Jurkat, Clone E6-1 (cell line): ENCODE data around the gene GPR63.

Experiments used
- DNase-seq: peaks from one replicate; pipeline ENCODE4 v3.0.0-alpha.2; 2011; ENCODE audit warnings: low read depth, low spot score
- H3K4me3 ChIP-seq: 2 replicates; pipeline ENCODE4 v1.5.1; 2011; ENCODE audit warnings: mild to moderate bottlenecking, low read length, control low read depth, moderate library complexity

The GPR63 gene

GRCh38 chr6:96832780-96833179, 4.5 kb downstream of the GPR63 start:
- H3K4me3 ChIP-seq, result no peak overlapping the region
- no peak for DNase-seq

- no peak for DNase-seq
These were observed 10.4 kb downstream of the GPR63 start for GRCh38 chr6:96826865-96827264.

GRCh38 chr6:96823743-96824142, 13.5 kb downstream of the GPR63 start:
- no peak for DNase-seq
- no peak overlapping the region for H3K4me3 ChIP-seq

More at GRCh38 chr6:96826865-96827264, 10.4 kb downstream of the GPR63 start:
- no peak overlapping the region for H3K4me3 ChIP-seq

GRCh38 chr6:96821034-96821433, 16.2 kb downstream of the GPR63 start:
- no peak for DNase-seq
- H3K4me3 ChIP-seq, result no peak overlapping the region

GRCh38 chr6:96816301-96816817, 20.9 kb downstream of the GPR63 start:
- no peak overlapping the region for H3K4me3 ChIP-seq
- DNase-seq, result no peak

- no peak for DNase-seq
- no peak overlapping the region for H3K4me3 ChIP-seq
These were observed 22.7 kb downstream of the GPR63 start for GRCh38 chr6:96814625-96815024.

GRCh38 chr6:96812077-96812703, 25.1 kb downstream of the GPR63 start:
- no peak for DNase-seq

GRCh38 chr6:96811670-96812069, 25.6 kb downstream of the GPR63 start:
- H3K4me3 ChIP-seq, result no peak overlapping the region
- DNase-seq, result no peak

More at GRCh38 chr6:96812077-96812703, 25.1 kb downstream of the GPR63 start:
- H3K4me3 ChIP-seq, result no peak overlapping the region

GRCh38 chr6:96811136-96811535, 26.1 kb downstream of the GPR63 start:
- no peak overlapping the region for H3K4me3 ChIP-seq
- no peak for DNase-seq

GRCh38 chr6:96809119-96809518, 28.2 kb downstream of the GPR63 start:
- no peak for DNase-seq

GRCh38 chr6:96803106-96803481, 34.2 kb downstream of the GPR63 start:
- DNase-seq, result no peak
- H3K4me3 ChIP-seq, result no peak overlapping the region

More at GRCh38 chr6:96809119-96809518, 28.2 kb downstream of the GPR63 start:
- no peak overlapping the region for H3K4me3 ChIP-seq

- no peak for DNase-seq
- H3K4me3 ChIP-seq, result no peak overlapping the region
These were observed 41.8 kb downstream of the GPR63 start for GRCh38 chr6:96795481-96795880.

- DNase-seq, result no peak
These were observed 42.3 kb downstream of the GPR63 start for GRCh38 chr6:96794980-96795379.

GRCh38 chr6:96792561-96793190, 44.6 kb downstream of the GPR63 start:
- no peak for DNase-seq
- H3K4me3 ChIP-seq, result no peak overlapping the region

More at GRCh38 chr6:96794980-96795379, 42.3 kb downstream of the GPR63 start:
- H3K4me3 ChIP-seq, result no peak overlapping the region

GRCh38 chr6:96789871-96790270, 47.4 kb downstream of the GPR63 start:
- H3K4me3 ChIP-seq, result no peak overlapping the region
- DNase-seq, result no peak

GRCh38 chr6:96787846-96788580, 49.3 kb downstream of the GPR63 start:
- no peak overlapping the region for H3K4me3 ChIP-seq
- DNase-seq, result no peak

- no peak for DNase-seq
- H3K4me3 ChIP-seq, result no peak overlapping the region
These were observed 50.9 kb downstream of the GPR63 start for GRCh38 chr6:96786336-96786735.

GRCh38 chr6:96784650-96785049, 52.6 kb downstream of the GPR63 start:
- H3K4me3 ChIP-seq, result no peak overlapping the region
- DNase-seq, result no peak

- DNase-seq, result no peak
- no peak overlapping the region for H3K4me3 ChIP-seq
These were observed 54.0 kb downstream of the GPR63 start for GRCh38 chr6:96783307-96783706.

- no peak overlapping the region for H3K4me3 ChIP-seq
- DNase-seq, result no peak
These were observed 55.7 kb downstream of the GPR63 start for GRCh38 chr6:96781557-96781956.
